A549 (cell line): ENCODE results near the gene CCP110.
A peak's percentile ranks its signal among the peaks of the same experiment; 100 is the strongest.

Source experiments
- CBX8 ChIP-seq: fragments of 200-600 bp; sonication (generic); IDR thresholded peaks from 2 replicates; pipeline ENCODE4 v1.6.1; 2016
- EP300 ChIP-seq, 2 experiments: fragments of >200 bp; sonication (Bioruptor Twin); formaldehyde crosslinking; IDR thresholded peaks; 2 replicates in 1 of 2; 3 replicates in 1 of 2; pipeline ENCODE4 v1.6.1; 2016 to 2017
- HOXA7 ChIP-seq: fragments of 250-450 bp; sonication (Bioruptor Pico); IDR thresholded peaks from 2 replicates; pipeline ENCODE4 v1.5.0; 2020; ENCODE audit warnings: mild to moderate bottlenecking, moderate library complexity
- JUNB ChIP-seq: fragments of >200 bp; sonication (Bioruptor Twin); formaldehyde crosslinking; IDR thresholded peaks from 2 replicates; pipeline ENCODE4 v1.6.1; 2016
- MAFK ChIP-seq: fragments of 450-650 bp; IDR thresholded peaks from 2 replicates; pipeline ENCODE4 v1.6.1; 2014; ENCODE audit not compliant: partially characterized antibody
- NFE2L2 ChIP-seq: fragments of 150-350 bp; conservative IDR thresholded peaks from 2 replicates; pipeline ENCODE4 v1.6.1; 2014; ENCODE audit warnings: low read length
- POLR2A ChIP-seq: IDR thresholded peaks from 2 replicates; pipeline ENCODE4 v1.6.1; 2012; ENCODE audit warnings: mild to moderate bottlenecking, low read length
- RAD21 ChIP-seq, 2 experiments: fragments of >200 bp in 1 of 2; sonication (Bioruptor Twin) in 1 of 2; formaldehyde crosslinking in 1 of 2; IDR thresholded peaks in 1 of 2; conservative IDR thresholded peaks in 1 of 2; 2 replicates in 1 of 2; 3 replicates in 1 of 2; pipeline ENCODE4 v1.6.1; 2012 to 2018; ENCODE audit warnings: inconsistent platforms in 1 of 2
- ZFP36 ChIP-seq: fragments of 450-650 bp; IDR thresholded peaks from 2 replicates; pipeline ENCODE4 v1.6.1; 2014; ENCODE audit warnings: borderline replicate concordance; ENCODE audit not compliant: partially characterized antibody
- TF ChIP-seq, protein P1 (sequence below): fragments of 200-600 bp; sonication (generic); IDR thresholded peaks from 2 replicates; pipeline ENCODE4 v1.6.1; 2016; ENCODE audit warnings: antibody characterized with exemption, mild to moderate bottlenecking, moderate library complexity
- TF ChIP-seq, protein P2 (sequence below): fragments of >200 bp; sonication (Bioruptor Twin); formaldehyde crosslinking; IDR thresholded peaks from 3 replicates; pipeline ENCODE4 v1.5.1; 2016
- TF ChIP-seq, protein P3 (sequence below): fragments of >200 bp; sonication (Bioruptor Twin); formaldehyde crosslinking; IDR thresholded peaks from 3 replicates; pipeline ENCODE4 v1.6.1; 2016

- TF ChIP-seq, protein P1, sequence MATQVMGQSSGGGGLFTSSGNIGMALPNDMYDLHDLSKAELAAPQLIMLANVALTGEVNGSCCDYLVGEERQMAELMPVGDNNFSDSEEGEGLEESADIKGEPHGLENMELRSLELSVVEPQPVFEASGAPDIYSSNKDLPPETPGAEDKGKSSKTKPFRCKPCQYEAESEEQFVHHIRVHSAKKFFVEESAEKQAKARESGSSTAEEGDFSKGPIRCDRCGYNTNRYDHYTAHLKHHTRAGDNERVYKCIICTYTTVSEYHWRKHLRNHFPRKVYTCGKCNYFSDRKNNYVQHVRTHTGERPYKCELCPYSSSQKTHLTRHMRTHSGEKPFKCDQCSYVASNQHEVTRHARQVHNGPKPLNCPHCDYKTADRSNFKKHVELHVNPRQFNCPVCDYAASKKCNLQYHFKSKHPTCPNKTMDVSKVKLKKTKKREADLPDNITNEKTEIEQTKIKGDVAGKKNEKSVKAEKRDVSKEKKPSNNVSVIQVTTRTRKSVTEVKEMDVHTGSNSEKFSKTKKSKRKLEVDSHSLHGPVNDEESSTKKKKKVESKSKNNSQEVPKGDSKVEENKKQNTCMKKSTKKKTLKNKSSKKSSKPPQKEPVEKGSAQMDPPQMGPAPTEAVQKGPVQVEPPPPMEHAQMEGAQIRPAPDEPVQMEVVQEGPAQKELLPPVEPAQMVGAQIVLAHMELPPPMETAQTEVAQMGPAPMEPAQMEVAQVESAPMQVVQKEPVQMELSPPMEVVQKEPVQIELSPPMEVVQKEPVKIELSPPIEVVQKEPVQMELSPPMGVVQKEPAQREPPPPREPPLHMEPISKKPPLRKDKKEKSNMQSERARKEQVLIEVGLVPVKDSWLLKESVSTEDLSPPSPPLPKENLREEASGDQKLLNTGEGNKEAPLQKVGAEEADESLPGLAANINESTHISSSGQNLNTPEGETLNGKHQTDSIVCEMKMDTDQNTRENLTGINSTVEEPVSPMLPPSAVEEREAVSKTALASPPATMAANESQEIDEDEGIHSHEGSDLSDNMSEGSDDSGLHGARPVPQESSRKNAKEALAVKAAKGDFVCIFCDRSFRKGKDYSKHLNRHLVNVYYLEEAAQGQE, result no peak
- TF ChIP-seq CBX8 (no peak), RAD21 (conservative IDR thresholded peaks at IDR 0.05 in 1 of 2, IDR thresholded peaks at IDR 0.05 in 1 of 2) (no peak), MAFK (peak; percentile 96), ZFP36 (no peak), POLR2A (no peak), NFE2L2 (no peak), EP300 (IDR thresholded peaks at IDR 0.05) (no peak), HOXA7 (CRISPR knock-in tag) (no peak), JUNB (no peak)
- TF ChIP-seq, protein P2, sequence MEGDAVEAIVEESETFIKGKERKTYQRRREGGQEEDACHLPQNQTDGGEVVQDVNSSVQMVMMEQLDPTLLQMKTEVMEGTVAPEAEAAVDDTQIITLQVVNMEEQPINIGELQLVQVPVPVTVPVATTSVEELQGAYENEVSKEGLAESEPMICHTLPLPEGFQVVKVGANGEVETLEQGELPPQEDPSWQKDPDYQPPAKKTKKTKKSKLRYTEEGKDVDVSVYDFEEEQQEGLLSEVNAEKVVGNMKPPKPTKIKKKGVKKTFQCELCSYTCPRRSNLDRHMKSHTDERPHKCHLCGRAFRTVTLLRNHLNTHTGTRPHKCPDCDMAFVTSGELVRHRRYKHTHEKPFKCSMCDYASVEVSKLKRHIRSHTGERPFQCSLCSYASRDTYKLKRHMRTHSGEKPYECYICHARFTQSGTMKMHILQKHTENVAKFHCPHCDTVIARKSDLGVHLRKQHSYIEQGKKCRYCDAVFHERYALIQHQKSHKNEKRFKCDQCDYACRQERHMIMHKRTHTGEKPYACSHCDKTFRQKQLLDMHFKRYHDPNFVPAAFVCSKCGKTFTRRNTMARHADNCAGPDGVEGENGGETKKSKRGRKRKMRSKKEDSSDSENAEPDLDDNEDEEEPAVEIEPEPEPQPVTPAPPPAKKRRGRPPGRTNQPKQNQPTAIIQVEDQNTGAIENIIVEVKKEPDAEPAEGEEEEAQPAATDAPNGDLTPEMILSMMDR, result no peak
- TF ChIP-seq, protein P3, sequence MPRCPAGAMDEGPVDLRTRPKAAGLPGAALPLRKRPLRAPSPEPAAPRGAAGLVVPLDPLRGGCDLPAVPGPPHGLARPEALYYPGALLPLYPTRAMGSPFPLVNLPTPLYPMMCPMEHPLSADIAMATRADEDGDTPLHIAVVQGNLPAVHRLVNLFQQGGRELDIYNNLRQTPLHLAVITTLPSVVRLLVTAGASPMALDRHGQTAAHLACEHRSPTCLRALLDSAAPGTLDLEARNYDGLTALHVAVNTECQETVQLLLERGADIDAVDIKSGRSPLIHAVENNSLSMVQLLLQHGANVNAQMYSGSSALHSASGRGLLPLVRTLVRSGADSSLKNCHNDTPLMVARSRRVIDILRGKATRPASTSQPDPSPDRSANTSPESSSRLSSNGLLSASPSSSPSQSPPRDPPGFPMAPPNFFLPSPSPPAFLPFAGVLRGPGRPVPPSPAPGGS, result no peak
Measured at GRCh38 chr16:19595043-19595767, 71.5 kb downstream of the CCP110 start.
